CD4-positive, CD25-positive, alpha-beta regulatory T cell (primary cell): ENCODE data around the gene ZRANB3. TPM values are rescaled to one million over a fixed set of nuclear protein-coding genes. Genes with fewer than 3 reads are reported as not detected.

Experiments
- ATAC-seq, 2 donors: fragments of 150-1000 bp; cut with Tn5 transposase; one replicate each; pipeline ENCODE4 v1.10.0; 2021; ENCODE audit warnings: low read depth in 2 of 2, moderate number of reproducible peaks in 2 of 2, moderate library complexity in 1 of 2
- DNase-seq, 3 donors: peaks; one replicate each; pipeline versions ENCODE4 v3.0.0 to v3.0.0-alpha.2; 2012 to 2022; ENCODE audit warnings: mixed read lengths in 1 of 3
- H3K27ac ChIP-seq: one replicate; pipeline ENCODE4 v1.7.0; 2013; ENCODE audit warnings: mild to moderate bottlenecking, low read length; ENCODE audit not compliant: insufficient read depth, poor library complexity, severe bottlenecking
- H3K27me3 ChIP-seq: one replicate; pipeline ENCODE4 v1.7.0; 2013; ENCODE audit warnings: low read length; ENCODE audit not compliant: control insufficient read depth, insufficient read depth
- H3K36me3 ChIP-seq: one replicate; pipeline ENCODE4 v1.7.0; 2013; ENCODE audit warnings: mild to moderate bottlenecking, low read length, moderate library complexity; ENCODE audit not compliant: control insufficient read depth, insufficient read depth
- H3K4me1 ChIP-seq: 2 replicates; pipeline ENCODE4 v1.7.0; 2013; ENCODE audit warnings: mild to moderate bottlenecking, low read length; ENCODE audit not compliant: insufficient read depth, control insufficient read depth, poor library complexity, severe bottlenecking
- H3K4me3 ChIP-seq: one replicate; pipeline ENCODE4 v1.7.0; 2013; ENCODE audit warnings: low read depth, mild to moderate bottlenecking, low read length, moderate library complexity
- H3K9me3 ChIP-seq, 2 experiments: 1 replicate in 1 of 2; 2 replicates in 1 of 2; pipeline ENCODE4 v1.7.0; 2013; ENCODE audit warnings: low read length in 2 of 2, mild to moderate bottlenecking in 1 of 2, moderate library complexity in 1 of 2; ENCODE audit not compliant: control insufficient read depth in 2 of 2
- H3K27ac Mint-ChIP-seq, 3 donors: one replicate each; pipeline ENCODE4 v1.8.0; 2020 to 2022; ENCODE audit warnings: mild to moderate bottlenecking in 3 of 3, mixed read lengths in 3 of 3, moderate library complexity in 2 of 3
- H3K27me3 Mint-ChIP-seq: one replicate; pipeline ENCODE4 v1.8.0; 2022; ENCODE audit warnings: mild to moderate bottlenecking, mixed read lengths
- H3K36me3 Mint-ChIP-seq: one replicate; pipeline ENCODE4 v1.8.0; 2020; ENCODE audit warnings: mixed read lengths
- H3K4me1 Mint-ChIP-seq, 4 donors: one replicate each; pipeline ENCODE4 v1.8.0; 2020 to 2022; ENCODE audit warnings: mixed read lengths in 4 of 4, mild to moderate bottlenecking in 1 of 4
- H3K4me3 Mint-ChIP-seq, 4 donors: one replicate each; pipeline ENCODE4 v1.8.0; 2020 to 2022; ENCODE audit warnings: mild to moderate bottlenecking in 4 of 4, mixed read lengths in 4 of 4, moderate library complexity in 3 of 4
- H3K9me3 Mint-ChIP-seq, 7 donors: one replicate each; pipeline ENCODE4 v1.8.0; 2020 to 2022; ENCODE audit warnings: mixed read lengths in 7 of 7, mild to moderate bottlenecking in 3 of 7, moderate library complexity in 2 of 7
- polyA plus RNA-seq, 4 donors: library from polyadenylated mRNA; unstranded; fragments of 300-500 nt; fragmentation: Illumina TruSeq; gene quantifications; one replicate each; pipeline ENCODE4 v1.2.3, GENCODE V29; 2021
- total RNA-seq: library from RNA; stranded (reverse); gene quantifications from one replicate; pipeline ENCODE4 v1.2.3, GENCODE V29; 2022

ZRANB3 gene
- total and polyA plus RNA-seq, 5 donors from 2014 or later = 2.2 to 4.6 (median 3.1) TPM

GRCh38 chr2:135490376-135490775 lies 40.6 kb downstream of the ZRANB3 start:
- no peaks in the 10 kb centered on the region for H3K4me1 ChIP-seq
- Mint-ChIP-seq H3K9me3 (peaks cover 0 to 5% (median 3%) of the 10 kb centered on the region in 7 donors), H3K27ac (no peak overlapping the region), H3K4me3 (no peak overlapping the region), H3K36me3 (peaks cover 14% of the 10 kb centered on the region), H3K27me3 (no peaks in the 10 kb centered on the region), H3K4me1 (peaks cover 0 to 4% (median 0%) of the 10 kb centered on the region in 4 donors)
- no peak overlapping the region for H3K4me3 ChIP-seq
- no peak for DNase-seq
- no peaks in the 10 kb centered on the region for H3K9me3 ChIP-seq
- H3K27me3 ChIP-seq = no peaks in the 10 kb centered on the region
- no peaks in the 10 kb centered on the region for H3K36me3 ChIP-seq
- no peak for ATAC-seq
- no peak overlapping the region for H3K27ac ChIP-seq

GRCh38 chr2:135485441-135485840 lies 45.6 kb downstream of the ZRANB3 start:
- Mint-ChIP-seq H3K36me3 (peaks cover 10% of the 10 kb centered on the region), H3K27me3 (no peaks in the 10 kb centered on the region), H3K4me1 (peaks cover 0 to 3% (median 0%) of the 10 kb centered on the region in 4 donors), H3K9me3 (peaks cover 0 to 6% (median 0%) of the 10 kb centered on the region in 7 donors), H3K4me3 (no peak overlapping the region), H3K27ac (no peak overlapping the region)
- ATAC-seq (no peak), DNase-seq (no peak)
- H3K9me3 ChIP-seq = no peaks in the 10 kb centered on the region
- H3K36me3 ChIP-seq = no peaks in the 10 kb centered on the region
- no peaks in the 10 kb centered on the region for H3K27me3 ChIP-seq
- H3K4me3 ChIP-seq = no peak overlapping the region
- H3K27ac ChIP-seq = no peak overlapping the region
- H3K4me1 ChIP-seq = no peaks in the 10 kb centered on the region

DNA sequence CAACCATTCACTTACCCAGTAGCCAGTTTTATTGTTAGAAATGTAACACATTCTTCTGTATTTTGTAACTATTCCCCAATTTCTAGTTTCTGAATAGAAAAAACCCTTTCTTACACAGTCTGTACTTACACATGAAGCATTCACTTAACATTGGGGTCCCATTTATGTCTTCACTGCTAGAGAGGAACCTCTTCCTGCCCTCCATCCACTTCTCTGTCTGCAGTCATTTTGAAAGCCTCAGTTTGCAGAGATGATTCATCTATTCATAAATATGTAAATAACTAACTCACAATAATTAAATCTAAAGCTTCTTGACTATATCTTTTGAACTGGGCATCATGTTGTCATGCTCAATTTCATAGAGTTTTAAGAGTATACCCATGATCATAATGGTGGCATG lies 55.9 kb downstream of the ZRANB3 start:
- peak in 1 of 3 donors; percentile 28 for DNase-seq
- no peak for ATAC-seq
- Histone ChIP-seq H3K27me3 (no peaks in the 10 kb centered on the region), H3K4me3 (no peak overlapping the region), H3K36me3 (no peaks in the 10 kb centered on the region), H3K27ac (no peak overlapping the region), H3K9me3 (no peaks in the 10 kb centered on the region), H3K4me1 (no peaks in the 10 kb centered on the region)
- H3K27ac Mint-ChIP-seq = no peak overlapping the region
- no peak overlapping the region for H3K4me3 Mint-ChIP-seq
- H3K36me3 Mint-ChIP-seq = no peaks in the 10 kb centered on the region
- H3K9me3 Mint-ChIP-seq = no peaks in the 10 kb centered on the region
- no peaks in the 10 kb centered on the region for H3K27me3 Mint-ChIP-seq
- H3K4me1 Mint-ChIP-seq = peaks cover 0 to 8% (median 0%) of the 10 kb centered on the region in 4 donors

GRCh38 chr2:135473567-135473966 lies 57.5 kb downstream of the ZRANB3 start:
- H3K27ac Mint-ChIP-seq = no peak overlapping the region
- H3K4me3 Mint-ChIP-seq = no peak overlapping the region
- no peaks in the 10 kb centered on the region for H3K27me3 Mint-ChIP-seq
- DNase-seq = peak; percentile 2 to 52 (median 23)
- Histone ChIP-seq H3K36me3 (no peaks in the 10 kb centered on the region), H3K9me3 (no peaks in the 10 kb centered on the region), H3K4me1 (no peaks in the 10 kb centered on the region), H3K4me3 (no peak overlapping the region), H3K27ac (no peak overlapping the region), H3K27me3 (no peaks in the 10 kb centered on the region)
- H3K4me1 Mint-ChIP-seq = peaks cover 0 to 8% (median 0%) of the 10 kb centered on the region in 4 donors
- no peaks in the 10 kb centered on the region for H3K36me3 Mint-ChIP-seq
- no peaks in the 10 kb centered on the region for H3K9me3 Mint-ChIP-seq
- ATAC-seq = no peak

DNA sequence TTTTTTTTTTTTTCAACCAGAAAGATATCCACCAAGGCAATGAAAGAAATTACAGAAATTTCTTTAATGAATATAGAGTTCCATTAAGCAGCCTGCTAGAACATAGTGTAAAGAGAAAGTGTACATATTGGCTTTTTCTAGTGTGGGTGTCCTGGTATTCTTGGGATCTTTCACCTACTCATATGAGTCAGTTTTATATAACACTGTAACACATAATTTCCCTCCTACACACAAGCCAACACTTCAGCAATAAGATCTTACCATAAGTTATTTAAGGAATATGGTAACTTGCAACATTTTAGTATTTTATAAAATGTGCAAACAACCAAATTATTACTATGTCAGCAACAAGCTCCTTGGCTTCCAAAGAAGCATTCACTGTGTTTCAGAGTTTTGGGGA lies 59.9 kb downstream of the ZRANB3 start:
- peaks cover 0 to 8% (median 0%) of the 10 kb centered on the region in 4 donors for H3K4me1 Mint-ChIP-seq
- H3K4me3 Mint-ChIP-seq = no peak overlapping the region
- no peaks in the 10 kb centered on the region for H3K4me1 ChIP-seq
- H3K9me3 ChIP-seq = no peaks in the 10 kb centered on the region
- no peak overlapping the region for H3K27ac ChIP-seq
- H3K9me3 Mint-ChIP-seq = no peaks in the 10 kb centered on the region
- no peak overlapping the region for H3K4me3 ChIP-seq
- no peaks in the 10 kb centered on the region for H3K36me3 ChIP-seq
- H3K27me3 Mint-ChIP-seq = no peaks in the 10 kb centered on the region
- no peak for ATAC-seq
- DNase-seq = no peak
- peaks cover 3% of the 10 kb centered on the region for H3K36me3 Mint-ChIP-seq
- H3K27ac Mint-ChIP-seq = no peak overlapping the region
- no peaks in the 10 kb centered on the region for H3K27me3 ChIP-seq

- no peak for ATAC-seq
These were observed 73.7 kb downstream of the ZRANB3 start for GRCh38 chr2:135457279-135457678.

DNA sequence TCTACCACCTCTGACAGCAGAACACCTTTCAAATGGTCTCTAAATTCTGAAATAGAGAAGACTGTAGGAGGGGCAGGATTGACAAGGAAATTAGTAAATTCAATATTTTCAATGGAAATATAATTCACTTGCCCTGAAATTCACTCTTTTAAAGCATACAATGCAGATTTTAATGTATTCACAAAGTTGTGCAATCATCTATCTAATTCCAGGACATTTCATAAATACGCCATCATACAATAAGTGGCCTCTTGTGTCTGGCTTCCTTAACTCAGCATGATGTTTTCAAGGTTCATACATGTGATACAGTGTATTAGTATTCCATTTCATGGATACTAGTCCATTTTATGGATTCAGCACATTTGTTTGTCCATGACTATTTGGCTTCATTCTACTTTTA lies 74.2 kb downstream of the ZRANB3 start:
- H3K27me3 Mint-ChIP-seq = no peaks in the 10 kb centered on the region
- ATAC-seq = no peak
- H3K4me1 Mint-ChIP-seq = no peaks in the 10 kb centered on the region
- peaks cover 8% of the 10 kb centered on the region for H3K36me3 Mint-ChIP-seq
- H3K27ac ChIP-seq = no peak overlapping the region
- no peak for DNase-seq
- H3K9me3 ChIP-seq = peaks cover 3 to 17% of the 10 kb centered on the region in 2 experiments
- no peak overlapping the region for H3K27ac Mint-ChIP-seq
- H3K9me3 Mint-ChIP-seq = peaks cover 0 to 31% (median 6%) of the 10 kb centered on the region in 7 donors
- H3K4me3 ChIP-seq = no peak overlapping the region
- H3K36me3 ChIP-seq = no peaks in the 10 kb centered on the region
- no peaks in the 10 kb centered on the region for H3K27me3 ChIP-seq
- no peaks in the 10 kb centered on the region for H3K4me1 ChIP-seq
- peak overlapping the region in 1 of 4 donors; percentile 68 for H3K4me3 Mint-ChIP-seq

More at GRCh38 chr2:135457279-135457678, 73.7 kb downstream of the ZRANB3 start:
- Mint-ChIP-seq H3K36me3 (peaks cover 6% of the 10 kb centered on the region), H3K27me3 (no peaks in the 10 kb centered on the region), H3K4me1 (no peaks in the 10 kb centered on the region), H3K27ac (no peak overlapping the region), H3K4me3 (peak overlapping the region in 1 of 4 donors; percentile 68), H3K9me3 (peaks cover 0 to 27% (median 5%) of the 10 kb centered on the region in 7 donors)
- H3K9me3 ChIP-seq = peaks cover 3 to 17% of the 10 kb centered on the region in 2 experiments
- H3K27me3 ChIP-seq = no peaks in the 10 kb centered on the region
- H3K36me3 ChIP-seq = no peaks in the 10 kb centered on the region
- H3K4me3 ChIP-seq = no peak overlapping the region
- H3K27ac ChIP-seq = no peak overlapping the region
- no peaks in the 10 kb centered on the region for H3K4me1 ChIP-seq
- DNase-seq = no peak

DNA sequence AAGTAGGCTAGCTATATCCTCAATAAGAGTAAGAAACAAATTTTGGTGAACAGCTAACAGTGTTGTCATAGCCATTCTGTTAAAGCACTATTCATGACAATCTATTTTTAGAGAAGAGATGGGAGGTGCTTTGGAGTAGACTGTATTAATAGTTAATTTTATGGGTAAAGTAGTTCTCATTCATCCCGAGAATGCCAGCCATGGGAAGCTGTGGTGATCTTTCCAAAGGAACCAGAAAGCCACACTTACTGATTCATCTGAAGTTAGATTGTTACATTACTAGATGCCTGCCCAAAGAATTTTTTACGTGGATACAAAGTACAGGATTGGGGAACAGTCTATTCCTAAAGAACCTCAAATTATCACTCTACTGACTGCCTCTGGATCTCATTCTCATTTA lies 74.6 kb downstream of the ZRANB3 start:
- peaks cover 8% of the 10 kb centered on the region for H3K36me3 Mint-ChIP-seq
- Histone ChIP-seq H3K4me1 (no peaks in the 10 kb centered on the region), H3K27me3 (no peaks in the 10 kb centered on the region), H3K9me3 (peaks cover 3 to 17% of the 10 kb centered on the region in 2 experiments), H3K4me3 (no peak overlapping the region), H3K36me3 (no peaks in the 10 kb centered on the region), H3K27ac (no peak overlapping the region)
- H3K9me3 Mint-ChIP-seq = peaks cover 0 to 35% (median 7%) of the 10 kb centered on the region in 7 donors
- DNase-seq = no peak
- H3K4me3 Mint-ChIP-seq = no peak overlapping the region
- no peak overlapping the region for H3K27ac Mint-ChIP-seq
- H3K27me3 Mint-ChIP-seq = no peaks in the 10 kb centered on the region
- no peak for ATAC-seq
- no peaks in the 10 kb centered on the region for H3K4me1 Mint-ChIP-seq
